Nucleus accumbens (tissue), 56 donors: ENCODE data around the gene GPS1.
"Not testable (repeated sequence)": the region's sequence is repeated elsewhere in the genome, so short reads cannot be mapped to it uniquely, and the experiment has no call there.

ENCODE experiments used
- DNase-seq, 56 donors: peaks; one replicate each; lab custom pipeline; 2025; lab: John Stamatoyannopoulos, UW

Gene GPS1

DNA sequence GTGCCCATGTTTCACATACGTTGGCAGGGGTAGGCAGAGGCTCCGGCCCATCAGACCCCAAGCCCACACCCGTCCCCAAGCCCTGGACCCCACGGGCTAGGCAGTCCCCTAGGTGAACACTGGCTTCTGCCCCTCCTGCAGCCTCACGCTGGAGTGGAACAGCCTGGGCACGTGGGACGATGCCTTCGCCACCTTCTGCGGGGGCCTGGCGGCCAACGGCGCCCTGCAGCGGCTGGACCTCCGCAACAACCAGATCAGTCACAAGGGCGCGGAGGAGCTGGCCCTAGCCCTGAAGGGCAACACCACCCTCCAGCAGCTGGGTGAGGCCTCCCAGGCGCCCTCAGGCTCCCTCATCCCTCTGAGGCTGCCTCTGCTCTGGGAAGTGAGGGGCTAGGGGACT is 26.8 kb upstream of the GPS1 start:
- no peak for DNase-seq

DNA sequence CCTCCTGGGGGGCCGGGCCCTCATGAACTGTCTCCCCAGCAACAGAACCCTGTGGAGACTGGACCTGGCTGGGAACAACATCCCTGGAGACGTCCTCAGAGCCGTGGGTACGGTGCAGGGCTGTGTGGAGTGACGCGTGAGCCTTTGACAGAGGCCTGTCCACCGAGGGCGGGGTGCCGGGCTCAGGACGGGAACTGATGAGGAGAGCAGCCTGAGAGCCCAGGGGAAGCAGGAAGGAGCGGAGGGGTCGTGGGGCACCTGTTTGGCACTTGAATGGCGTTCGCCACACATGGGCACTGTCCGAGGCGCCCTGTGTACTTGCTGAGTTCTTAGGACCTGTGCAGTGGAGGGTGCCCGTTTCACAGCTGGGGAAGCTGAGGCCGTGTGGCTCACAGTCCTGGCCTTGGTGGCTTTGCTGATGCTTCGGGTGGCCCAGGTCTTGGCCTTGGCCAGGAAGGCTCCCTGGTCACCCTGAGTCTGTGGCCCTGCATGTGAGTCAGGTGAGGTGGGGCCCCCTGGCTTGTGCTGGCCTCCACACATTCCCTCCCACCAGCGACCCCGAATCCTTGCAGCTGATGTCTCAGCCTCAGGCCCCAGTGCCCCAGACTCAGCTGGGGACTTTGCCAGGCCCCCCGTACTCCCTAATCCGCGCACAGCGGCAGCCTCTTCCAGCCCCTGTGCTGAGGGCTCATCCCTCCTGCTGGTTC is 26.1 kb upstream of the GPS1 start:
- no peak for DNase-seq

DNA sequence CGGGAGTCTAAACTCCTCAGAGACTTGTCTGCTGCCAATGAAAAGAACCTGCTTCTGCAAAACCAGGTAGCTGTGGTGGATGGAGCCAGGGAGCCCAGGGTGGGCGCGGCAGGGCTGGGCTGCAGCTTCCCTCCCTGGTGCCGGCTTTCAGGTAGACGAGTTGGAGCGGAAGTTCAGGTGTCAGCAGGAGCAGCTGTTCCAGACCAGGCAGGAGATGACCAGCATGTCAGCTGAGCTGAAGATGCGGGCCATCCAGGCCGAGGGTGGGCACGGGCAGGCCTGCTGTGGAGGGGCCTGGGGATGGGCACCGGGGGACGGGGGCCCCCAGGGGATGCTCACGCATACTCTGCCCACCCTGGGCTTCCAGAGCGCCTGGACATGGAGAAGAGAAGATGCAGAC is 23.5 kb upstream of the GPS1 start:
- no peak for DNase-seq

DNA sequence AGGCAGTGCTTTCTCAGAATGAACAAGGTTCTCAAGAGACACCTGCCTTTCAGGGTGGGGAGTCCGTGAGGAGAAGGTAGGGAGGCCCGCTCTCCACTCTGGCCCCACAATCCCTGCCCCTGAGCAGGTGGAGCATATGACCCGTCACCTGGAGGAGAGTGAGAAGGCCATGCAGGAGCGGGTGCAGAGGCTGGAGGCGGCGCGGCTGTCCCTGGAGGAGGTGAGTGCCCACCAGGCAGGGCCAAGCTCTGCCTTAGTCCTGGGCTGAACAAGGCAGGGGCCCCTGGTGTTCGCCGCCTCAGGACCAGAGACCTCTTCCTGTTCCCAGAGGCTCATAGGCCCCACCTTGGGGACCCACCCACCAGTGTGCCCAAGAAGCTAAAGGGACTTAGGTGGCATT is 22.7 kb upstream of the GPS1 start:
- no peak for DNase-seq

DNA sequence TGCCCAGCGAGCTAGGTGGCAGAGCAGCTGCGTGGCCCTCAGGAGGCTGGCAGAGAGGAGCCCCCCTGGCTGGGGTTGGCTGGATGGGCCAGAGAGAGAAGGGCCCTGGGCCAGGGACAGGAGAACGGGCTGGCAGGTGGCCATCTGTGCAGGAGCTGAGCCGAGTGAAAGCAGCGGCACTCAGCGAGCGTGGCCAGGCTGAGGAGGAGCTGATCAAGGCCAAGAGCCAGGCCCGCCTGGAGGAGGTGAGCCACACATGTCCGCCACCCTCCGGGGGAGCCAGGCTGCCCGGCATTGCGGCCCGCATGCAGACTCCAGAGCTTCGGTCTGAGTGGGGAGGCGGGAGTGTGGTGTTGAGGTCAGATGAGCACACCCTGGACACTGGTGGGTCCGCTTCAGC is 22.3 kb upstream of the GPS1 start:
- no peak for DNase-seq

DNA sequence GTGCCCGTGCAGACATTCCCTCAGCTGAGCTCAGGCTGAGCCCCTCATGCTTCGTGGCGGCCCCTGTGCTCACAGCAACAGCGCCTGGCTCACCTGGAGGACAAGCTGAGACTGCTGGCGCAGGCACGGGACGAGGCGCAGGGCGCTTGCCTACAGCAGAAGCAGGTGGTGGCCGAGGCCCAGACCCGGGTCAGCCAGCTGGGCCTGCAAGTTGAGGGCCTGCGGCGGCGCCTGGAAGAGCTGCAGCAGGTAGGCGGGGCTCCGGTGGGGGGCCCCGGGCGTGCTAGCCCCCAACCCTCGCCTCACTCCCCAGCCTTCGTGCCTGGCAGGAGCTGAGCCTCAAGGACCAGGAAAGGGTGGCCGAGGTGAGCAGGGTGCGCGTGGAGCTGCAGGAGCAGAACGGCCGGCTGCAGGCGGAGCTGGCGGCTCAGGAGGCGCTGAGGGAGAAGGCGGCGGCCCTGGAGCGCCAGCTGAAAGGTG is 21.7 kb upstream of the GPS1 start:
- DNase-seq: no peak

DNA sequence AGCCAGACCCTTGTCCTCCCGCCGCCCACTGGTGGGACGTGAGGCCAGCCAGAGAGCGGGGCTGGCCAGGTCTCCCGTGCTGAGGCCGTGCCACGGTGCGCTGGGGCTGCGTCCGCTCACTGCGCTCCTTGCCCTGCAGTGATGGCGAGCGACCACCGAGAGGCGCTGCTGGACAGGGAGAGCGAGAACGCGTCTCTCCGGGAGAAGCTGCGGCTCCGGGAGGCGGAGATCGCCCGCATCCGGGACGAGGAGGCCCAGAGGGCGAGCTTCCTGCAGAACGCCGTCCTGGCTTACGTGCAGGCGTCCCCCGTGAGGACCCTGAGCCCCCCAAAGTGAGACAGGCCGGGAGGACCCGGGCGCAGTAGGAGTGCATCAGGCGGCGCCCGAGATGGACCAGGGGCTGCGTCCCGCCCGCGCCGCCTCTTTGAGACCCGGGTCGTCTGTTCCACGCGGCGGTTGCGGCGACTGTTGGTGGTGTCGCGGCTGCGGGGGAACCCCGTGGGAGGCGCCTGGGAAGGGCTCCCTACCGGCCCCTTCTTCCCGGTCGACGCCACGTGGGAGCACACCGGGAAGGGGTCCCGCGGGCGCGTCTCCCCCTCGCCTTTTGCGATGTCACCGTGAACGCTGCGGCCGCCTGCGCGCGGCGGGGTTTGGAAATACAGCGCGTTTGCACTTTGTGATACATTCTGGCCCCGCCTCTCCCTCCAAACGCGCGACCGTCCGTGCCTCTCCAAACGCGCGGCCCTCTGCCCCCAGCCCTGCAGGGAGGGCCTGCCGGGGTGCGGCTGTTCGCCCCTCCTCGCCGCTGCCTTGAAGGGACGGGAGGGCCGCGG is 21.0 kb upstream of the GPS1 start:
- peak in 53 of 56 donors; percentile 15 to 86 (median 62) for DNase-seq

DNA sequence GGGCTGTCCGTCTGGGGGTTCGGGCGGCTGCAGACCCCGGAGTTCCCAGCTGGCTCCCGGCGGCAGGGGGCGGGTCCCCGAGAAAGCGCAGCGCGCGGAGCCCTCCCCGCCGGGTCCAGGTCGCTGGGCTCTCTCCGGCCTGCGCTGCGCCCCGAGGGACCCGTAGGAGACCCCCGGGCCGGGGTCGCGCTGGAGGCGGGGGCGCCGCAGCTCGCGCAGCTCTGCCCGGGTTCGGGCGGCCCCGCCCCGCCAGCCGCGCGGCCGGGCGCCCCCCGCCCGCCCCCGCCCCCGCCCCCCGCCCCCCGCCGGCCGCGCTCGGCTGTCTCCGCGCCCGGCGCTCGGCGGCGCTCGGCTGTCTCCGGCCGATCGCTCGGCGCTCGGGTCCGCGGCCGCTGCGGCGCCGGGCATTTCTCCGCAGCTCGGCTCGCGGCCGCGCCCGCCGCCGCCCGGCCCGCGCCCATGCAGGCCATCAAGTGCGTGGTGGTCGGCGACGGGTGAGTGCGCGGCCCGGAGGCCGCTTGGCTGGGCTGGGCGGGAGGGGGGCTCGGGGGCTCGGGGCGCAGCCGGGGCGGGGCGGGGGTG is 20.3 kb upstream of the GPS1 start, which contains the start of gene RAC3:
Gene RAC3, plus strand, starts transcription at position 376 of the 582 bp plus-strand sequence. Its CDS starts 84 bp downstream, at position 460.
- no peak for DNase-seq

DNA sequence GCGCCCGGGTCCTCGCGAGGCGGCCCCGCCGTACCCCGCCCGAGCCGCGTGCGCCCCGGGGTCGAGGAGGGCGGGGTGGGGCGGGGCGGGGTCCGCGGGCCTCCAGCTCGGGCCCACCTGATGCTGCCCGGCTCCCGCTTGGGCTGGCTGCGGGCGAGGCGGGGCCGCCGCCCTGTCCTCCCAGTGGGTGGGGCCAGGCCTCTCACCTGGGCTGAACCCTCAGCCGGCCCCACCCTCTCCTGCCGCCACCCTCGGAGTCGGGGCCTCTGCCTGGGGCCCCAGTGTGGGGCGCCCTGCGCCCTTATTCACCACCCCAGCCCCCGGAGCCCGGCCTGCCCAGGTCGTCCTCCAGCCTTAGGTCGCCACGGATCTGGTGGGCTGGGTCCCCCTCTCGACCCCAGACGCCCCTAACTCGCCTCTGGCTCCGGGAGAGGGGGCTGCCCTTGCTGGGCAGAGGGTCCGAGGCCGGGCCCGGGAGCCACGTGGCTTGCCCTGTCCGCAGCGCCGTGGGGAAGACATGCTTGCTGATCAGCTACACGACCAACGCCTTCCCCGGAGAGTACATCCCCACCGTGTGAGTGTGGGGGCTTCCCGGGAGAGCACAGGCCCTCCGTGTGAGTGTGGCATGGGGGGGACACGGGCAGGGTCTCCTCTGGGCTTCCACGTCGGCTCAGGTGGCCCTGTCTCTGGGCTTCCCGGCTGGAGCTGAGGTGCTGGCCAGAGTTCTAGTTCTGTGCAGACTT is 19.6 kb upstream of the GPS1 start:
- no peak for DNase-seq

DNA sequence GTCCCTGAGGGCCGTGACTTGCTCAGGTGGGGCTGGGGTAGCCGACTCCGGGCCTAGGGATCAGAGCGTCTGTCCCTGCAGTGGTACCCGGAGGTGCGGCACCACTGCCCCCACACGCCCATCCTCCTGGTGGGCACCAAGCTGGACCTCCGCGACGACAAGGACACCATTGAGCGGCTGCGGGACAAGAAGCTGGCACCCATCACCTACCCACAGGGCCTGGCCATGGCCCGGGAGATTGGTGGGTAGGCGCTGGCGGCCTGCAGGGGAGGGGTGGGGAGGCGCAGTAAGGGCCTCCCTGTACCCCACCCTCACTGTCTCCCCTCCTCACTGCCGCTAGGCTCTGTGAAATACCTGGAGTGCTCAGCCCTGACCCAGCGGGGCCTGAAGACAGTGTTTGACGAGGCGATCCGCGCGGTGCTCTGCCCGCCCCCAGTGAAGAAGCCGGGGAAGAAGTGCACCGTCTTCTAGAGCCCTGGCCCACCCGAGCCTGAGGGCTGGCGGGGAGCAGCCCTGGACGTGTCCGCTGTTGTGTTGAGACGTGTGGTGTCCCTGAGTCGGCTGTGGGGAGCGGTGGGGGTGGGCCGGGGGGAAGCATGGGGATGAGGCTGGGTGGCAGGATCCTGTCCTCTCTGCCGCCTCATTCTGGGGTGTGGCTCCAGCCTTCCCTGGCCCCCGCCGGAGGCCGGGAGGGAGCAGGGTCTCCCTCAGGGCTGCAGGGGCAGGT is 18.2 kb upstream of the GPS1 start:
- DNase-seq: no peak

DNA sequence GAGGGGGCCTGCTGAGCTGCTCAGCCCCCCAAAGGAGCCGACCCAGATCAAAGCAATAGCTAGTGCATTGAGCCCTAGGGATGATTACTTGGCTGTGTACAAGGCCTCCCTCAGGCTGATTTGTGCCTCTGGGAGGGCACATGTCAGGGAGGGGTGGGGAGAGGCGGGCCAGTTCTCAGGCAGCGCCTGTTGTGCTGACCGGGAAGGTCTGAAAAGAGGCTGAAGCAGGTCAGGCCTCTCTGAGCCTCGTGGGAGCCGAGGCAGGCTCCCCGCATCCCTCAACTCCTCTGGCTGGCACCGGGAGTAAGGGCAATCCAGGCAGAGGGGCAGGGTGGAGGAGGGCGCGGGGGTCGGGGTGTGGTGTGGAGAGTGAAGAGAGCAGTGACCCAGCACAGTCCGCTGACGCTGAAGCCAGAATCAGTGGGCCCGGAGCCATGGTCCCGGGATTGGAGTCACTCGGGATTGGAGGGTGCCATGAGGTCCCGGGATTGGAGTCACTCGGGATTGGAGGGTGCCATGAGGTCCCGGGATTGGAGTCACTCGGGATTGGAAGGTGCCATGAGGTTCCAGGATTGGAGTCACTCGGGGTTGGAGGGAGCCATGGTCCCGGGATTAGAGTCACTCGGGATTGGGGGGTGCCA is 17.2 kb upstream of the GPS1 start:
- DNase-seq: no peak

DNA sequence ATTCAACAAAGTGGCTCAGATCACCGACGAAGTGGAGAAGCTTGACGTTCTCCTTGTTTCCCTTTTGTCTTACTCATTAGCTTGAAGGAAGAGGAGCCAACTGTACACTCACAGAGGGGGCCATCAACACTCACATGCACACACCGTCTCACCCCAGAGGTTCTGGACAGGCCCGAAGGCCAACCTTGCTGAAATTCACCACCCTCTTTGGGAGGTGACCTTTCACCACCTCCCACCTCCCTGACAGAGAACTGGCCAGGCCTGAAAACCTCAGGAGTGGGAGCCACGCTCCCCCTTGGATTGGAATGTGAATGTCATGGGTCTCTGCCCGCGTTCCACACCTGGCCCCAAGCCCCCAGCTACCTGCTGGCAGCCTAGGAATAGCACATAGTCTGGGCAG is 16.2 kb upstream of the GPS1 start:
- no peak for DNase-seq

DNA sequence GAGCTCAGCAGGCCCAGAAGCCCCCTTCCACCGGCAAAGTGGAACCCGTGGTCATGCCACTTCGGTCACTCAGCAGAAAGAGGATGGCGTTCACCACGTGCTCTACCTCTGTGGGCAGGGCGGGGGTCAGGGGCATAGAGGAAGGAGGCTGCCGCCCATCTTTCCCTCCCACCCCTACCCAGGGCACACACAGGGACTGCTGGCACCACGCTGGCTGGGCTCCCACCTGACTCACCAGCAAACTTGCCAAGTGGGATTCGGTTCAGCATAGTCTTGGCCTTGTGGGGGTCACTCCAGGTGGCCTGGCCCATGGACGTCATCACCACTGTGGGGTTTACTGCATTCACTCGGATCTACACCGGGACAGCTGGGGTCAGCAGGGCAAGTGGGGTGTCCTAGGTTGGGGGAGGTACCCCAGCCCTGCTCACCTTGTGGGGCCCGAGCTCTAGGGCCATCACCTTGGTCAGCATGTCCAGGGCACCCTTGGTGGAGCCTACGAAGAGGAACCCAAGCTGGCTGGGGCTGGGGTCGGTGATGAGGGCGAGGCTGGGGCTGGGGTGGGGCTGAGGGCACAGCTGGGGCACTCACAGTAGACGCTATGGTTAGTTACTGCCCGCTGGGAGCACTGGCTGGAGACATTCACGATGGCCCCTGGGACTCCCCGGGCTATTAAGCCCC is 15.6 kb upstream of the GPS1 start:
- no peak for DNase-seq

DNA sequence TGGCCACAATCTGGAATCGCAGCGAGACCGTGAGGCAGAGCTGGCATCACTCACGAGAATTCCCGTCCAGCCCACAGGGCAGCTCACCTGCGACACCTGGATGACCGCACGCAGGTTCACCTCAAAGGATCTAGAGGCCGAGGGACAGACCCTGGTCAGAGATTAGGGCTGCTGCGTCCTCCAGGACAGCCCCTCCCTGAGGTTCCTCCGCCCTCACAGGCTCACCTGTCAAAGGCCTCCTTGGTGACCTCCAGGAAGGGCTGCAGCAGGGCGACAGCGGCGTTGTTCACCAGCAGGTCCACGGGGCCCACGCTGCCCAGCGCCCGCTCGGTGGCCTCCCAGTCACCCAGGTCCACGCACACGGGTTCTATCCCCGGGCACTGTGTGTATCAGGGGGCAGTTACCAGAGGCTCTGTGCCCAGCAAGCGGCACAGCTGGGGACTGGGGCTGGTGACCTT is 15.0 kb upstream of the GPS1 start:
- DNase-seq: no peak

DNA sequence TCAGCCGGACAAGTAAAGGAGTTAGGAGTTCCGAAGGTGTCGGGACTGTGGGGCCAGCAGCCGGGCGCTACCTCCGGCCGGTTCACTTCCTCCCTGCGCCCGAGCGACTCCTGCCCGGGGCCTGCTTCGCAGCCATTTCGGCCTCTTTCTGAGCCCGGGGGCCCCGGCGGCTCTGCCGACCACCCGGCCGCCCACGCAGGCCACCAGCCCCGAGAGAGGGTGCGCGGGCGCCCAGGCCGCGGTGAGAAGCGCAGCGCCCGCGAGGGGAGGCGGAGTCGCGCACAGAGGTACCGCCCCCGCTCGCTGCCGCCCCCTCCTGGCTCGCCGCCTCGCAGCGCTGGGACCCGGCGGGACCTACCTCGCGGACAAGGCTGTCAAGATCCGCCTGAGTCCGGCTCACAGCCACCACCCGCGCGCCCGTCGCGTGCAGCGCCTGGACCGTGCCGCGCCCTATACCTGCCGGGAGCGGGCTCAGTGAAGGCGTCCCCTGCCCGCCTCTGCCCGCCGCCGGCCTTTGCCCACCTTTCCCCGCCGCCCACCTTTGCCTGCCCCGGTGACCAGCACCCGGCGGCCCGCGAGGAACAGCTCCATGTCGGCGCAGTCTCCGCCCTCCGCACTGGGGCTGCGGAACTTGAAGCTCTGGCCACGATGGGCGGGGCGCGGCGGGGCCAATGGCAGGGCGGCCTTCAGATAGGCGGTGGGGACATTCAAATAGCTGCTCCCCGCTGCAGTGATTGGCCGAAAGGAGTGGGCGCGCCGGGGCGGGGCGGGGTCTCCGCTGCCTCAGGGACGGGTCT is 14.4 kb upstream of the GPS1 start, which contains the start of gene DCXR:
Gene DCXR, minus strand, starts transcription at position 606 of the 797 bp plus-strand sequence. Its CDS starts 15 bp downstream, at position 591.
- peak; percentile 63 to 99 (median 93) for DNase-seq

DNA sequence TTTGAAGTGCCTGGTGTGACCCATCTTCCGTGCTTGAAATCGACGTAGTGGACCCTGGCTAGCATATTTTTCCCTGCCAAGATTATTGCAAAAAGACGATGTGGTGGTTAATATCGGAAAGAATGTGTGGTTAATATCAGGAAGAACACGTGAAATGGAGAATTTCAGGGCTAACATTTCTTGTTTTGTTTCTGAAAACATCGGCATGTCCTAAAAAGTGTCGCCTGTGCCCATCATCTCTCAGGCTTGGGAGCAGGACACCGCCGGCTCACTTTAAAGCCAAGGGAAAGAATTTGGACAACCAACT is 13.9 kb upstream of the GPS1 start:
- DNase-seq: no peak

DNA sequence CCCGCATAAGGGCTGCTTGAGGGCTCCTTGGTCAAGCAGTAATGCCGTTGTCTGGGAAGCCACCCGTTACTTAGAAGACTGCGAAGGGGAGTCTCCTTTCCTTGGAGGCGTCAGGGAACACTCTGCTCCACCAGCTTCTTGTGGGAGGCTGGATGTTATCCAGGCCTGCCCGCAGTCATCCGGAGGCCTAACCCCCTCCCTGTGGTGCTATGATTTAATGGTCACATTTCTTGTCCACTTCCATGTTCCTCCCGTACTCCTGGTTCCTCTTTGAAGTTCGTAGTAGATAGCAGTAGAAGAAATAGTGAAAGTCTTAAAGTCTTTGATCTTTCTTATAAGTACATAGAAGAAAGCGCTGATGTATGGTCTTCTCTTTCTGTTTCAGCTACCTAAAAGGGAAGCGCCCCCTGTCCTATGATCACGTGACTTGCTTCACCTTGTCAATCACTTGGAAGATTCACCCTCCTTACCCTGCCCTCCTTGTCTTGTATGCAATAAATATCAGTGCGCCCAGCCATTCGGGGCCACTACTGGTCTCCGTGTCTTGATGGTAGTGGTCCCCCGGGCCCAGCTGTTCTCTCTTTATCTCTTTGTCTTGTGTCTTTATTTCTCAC is 12.8 kb upstream of the GPS1 start:
- DNase-seq: not testable (repeated sequence)
